CD4-positive, alpha-beta T cell treated with Interleukin-15 for 4 hours (primary cell): Measurements from ENCODE around the gene KANK4.

Source experiments
- DNase-seq: peaks from one replicate; pipeline ENCODE4 v3.0.0-alpha.2; 2020; ENCODE audit warnings: low spot score

The KANK4 gene

GRCh38 chr1:62336995-62337705 lies 17.9 kb upstream of the KANK4 start:
- DNase-seq, result no peak

GRCh38 chr1:62336638-62336994 lies 17.4 kb upstream of the KANK4 start:
- no peak for DNase-seq

- DNase-seq, result no peak
These were observed 16.4 kb upstream of the KANK4 start for GRCh38 chr1:62335656-62336055.

DNA sequence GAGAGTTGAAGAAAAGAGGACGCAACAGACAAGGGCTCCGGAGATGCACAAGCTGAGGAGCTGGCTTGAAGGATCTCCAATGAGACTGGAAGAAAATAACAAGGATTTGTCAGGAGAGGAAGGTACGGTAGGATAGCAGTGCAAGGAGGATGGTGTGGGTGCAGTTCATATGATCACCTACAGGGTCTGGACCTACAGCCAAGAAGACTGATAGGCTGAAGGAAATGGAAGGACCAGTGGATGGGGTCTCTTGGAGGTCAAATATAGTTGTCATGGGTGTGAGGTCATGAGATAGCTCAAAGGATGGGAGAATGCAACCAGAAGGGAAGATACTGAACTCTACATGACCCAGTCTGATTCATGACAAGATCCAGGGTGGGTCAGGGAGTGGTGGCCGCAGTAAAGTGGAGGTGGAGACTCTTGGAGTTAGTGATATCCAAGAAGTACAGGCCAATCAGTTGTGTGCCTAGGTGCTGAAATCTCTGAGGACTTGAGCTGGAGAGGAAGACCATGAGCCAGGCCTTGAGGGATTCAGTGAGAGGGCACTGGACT lies 15.3 kb upstream of the KANK4 start:
- DNase-seq, result no peak

GRCh38 chr1:62333441-62333840 lies 14.2 kb upstream of the KANK4 start:
- DNase-seq, result no peak

DNA sequence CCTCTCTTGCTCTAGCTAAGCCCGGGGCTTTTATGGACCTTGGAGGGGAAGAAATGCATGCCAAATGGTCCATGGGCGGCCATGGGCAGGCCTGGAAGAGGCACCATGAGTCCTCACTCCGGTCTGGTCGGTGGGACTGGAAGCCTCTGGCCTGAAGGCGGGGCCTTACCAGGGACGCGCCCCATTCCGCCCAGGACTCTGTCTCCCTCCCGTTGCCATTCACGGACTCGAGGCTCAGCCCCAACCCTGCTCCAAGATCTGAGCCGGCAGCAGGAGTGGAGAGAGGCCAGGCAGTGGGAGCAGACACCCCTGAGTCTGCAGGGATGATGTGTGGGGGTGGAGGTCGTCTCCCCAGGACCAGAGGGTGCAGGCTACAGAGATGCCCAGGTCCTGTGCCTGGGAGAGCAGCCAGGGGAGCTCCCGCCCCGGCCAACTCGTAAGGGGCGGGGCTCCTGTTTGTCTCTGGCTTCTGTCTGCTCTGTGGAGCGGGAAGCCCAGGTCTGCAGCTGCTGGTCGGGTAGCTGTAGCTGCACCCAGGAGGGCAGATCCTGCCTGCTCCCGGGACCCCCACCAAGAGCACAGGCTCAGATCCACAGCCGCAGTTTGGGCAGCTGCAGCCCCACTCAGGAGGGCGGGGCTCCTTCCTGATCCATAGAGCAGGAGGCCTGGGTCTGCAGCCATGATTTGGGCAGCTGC lies 8.3 kb upstream of the KANK4 start:
- DNase-seq, result no peak

DNA sequence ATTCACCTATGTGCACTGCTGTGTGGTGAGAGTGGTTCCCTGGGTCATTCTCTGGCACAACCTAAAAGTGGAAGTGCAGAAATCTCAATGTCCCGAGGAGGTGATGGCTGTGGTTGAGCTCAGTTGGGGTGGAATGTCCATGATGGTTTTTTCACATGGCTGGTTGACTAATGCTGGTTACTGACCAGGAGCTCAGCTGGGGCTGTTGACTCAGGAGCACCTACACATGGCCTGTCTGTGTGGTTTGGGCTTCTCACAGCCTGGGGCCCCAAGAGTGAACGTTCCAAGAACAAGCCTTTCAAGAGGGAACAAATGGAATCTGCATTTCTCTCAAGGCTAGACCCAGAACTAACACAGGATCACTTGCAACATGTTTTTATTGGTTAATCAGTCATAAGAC lies 6.4 kb upstream of the KANK4 start:
- DNase-seq, result no peak

- no peak for DNase-seq
These were observed 5.8 kb upstream of the KANK4 start for GRCh38 chr1:62325081-62325480.

- no peak for DNase-seq
These were observed 2.2 kb upstream of the KANK4 start for GRCh38 chr1:62321446-62321845.

DNA sequence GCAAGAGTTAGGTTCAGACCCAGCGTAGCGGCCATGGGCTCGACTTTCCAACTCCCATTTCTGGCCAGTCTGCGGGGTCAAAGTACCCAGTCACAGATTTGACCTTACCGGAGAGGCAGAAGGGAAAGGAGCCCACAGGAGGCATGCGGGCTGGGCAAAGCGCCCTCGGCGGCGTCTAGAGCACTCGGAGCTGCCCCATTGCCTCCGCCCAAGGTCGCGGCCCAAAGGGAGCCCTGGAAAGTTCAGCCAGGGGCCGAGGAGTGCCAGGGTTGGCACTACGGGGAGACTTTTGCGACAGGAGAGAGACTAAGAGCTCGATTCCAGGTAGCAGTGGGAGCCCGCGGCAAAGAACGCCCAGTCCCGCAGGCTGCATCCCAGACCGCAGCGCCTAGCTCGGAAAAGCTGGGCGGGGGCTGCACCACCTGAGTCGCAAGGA lies 896 bp downstream of the KANK4 start:
- no peak for DNase-seq

GRCh38 chr1:62317021-62317768 lies 2.0 kb downstream of the KANK4 start:
- no peak for DNase-seq

DNA sequence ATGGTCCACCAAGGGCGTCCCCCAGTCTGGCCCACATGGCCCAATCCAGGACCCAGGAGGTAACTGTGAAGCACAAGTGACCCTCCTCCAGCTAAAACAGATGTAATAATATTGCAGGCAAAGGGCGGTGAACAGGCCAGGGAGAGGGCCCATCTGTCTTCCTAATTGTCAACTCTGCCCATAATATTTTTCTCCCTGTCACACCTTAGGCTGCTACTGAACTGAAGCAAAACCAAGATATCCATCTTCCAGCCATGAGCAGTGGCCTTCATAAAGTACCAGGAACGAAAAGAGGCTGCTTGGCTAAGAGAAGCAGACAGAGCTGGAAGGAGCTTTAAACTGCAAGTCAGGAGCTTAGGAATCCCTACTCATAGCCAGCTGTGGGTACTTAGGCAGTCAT lies 3.1 kb downstream of the KANK4 start:
- DNase-seq, result no peak

- DNase-seq, result no peak
These were observed 3.8 kb downstream of the KANK4 start for GRCh38 chr1:62315387-62315786.

- no peak for DNase-seq
These were observed 4.5 kb downstream of the KANK4 start for GRCh38 chr1:62314454-62315350.

GRCh38 chr1:62312698-62313097 lies 6.5 kb downstream of the KANK4 start:
- DNase-seq, result no peak

GRCh38 chr1:62311473-62311943 lies 7.7 kb downstream of the KANK4 start:
- no peak for DNase-seq

DNA sequence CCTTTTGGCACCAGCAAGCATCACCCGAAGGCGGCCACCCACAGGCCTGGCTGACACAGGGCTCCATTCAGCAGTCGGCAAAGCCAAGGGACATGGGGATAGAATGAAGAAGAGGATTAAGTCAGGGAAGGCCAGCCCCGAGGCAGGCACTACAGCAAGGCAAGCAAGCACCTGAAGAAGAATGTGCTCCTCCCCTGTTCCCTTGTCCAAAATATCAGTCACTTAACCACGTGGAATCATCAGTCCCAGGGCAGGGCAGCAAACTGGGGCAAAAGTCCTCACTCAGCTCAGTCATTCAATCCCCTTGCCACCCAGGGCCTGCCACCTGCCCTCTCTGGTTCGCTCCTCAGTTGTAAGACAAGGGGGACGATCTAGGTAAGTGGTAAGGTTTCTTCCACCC lies 9.3 kb downstream of the KANK4 start:
- DNase-seq, result no peak

- no peak for DNase-seq
These were observed 10.6 kb downstream of the KANK4 start for GRCh38 chr1:62308606-62309005.

DNA sequence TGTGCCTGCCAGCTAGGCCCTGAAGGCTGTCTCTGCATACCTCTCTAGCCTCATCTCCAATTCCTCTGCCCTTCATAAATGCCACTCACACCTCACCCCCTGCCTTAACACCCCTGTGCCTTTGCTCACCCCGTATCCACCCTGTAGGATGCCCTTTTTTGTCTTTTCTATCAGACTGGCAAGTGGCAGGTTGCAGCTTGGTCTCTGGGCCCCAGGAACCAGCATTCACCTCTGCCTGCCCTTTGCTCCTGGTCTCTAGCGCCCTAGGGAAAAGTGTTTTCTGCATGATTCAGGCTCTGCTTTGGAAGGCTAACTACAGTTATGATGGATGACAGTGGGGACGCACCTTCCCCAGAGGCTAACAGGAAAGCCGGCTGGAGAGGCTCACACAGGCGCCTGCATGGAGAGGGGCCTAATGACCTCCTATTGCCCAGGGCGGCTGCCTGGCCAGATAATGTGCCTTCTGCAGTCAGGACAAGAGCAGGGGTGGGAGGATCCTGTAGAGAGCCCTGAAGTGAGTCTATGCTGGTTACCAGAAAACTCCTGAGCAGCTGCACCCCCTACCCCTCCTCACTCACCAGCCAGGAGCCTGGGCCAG lies 11.2 kb downstream of the KANK4 start:
- DNase-seq, result no peak

DNA sequence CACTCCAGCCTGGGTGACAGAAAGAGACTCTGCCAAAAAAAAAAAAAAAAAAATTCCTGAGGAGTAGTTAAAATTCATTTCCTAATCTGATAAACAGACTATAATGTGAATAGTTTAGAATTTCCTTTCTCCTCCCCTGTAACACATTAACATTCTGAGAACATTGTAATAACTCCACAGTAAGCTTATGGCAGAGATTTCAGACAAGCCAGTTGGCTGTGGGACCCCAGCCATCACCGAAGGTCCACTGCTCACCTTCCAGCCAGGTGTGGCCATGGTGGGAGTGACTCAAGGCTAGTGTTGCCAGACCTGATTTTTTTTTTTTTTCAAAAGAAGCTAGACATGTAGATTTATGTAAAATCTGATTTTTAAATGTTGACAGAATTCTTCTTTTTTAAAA lies 11.8 kb downstream of the KANK4 start:
- no peak for DNase-seq

DNA sequence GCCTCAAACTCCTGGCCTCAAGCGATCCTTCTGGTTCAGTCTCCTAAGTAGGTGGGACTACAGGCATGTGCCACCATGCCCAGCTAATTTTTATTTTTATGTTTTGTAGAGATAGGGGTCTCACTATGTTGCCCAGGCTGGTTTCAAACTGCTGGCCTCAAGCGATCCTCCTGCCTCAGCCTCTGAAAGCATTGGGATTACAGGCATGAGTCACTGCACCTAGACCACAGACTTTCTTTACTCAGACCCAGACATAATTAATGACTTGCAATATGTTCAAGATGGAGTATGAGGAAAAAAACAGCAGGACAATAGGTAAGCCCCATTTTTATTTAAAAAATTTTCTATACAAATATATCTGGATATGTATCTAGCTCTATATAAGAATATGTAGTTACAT lies 13.2 kb downstream of the KANK4 start:
- DNase-seq, result no peak
